ENCODE results near the gene RNF166.

The RNF166 gene

DNA sequence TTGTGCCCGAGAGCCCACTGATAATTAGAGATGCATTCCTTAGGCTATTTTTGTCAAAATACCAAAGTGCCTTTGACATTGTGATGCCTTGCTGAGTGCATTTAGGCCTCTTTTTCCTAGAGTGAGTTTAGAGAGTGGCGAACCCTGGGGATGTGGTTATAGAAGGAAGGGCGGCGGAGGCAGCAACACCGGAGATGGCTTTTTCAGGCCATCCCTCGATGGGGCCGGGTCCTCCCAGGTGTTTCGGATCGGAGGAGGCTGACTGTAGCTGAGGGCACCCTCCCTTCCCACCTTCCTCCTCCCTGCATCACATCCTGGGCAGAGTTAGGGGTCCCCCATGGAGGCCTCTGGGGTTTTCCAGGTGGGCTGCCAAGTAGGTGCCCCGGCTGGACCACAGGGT is 13.3 kb downstream of the RNF166 start:
- DNase-seq (ENCODE audit: low read depth in 2 of 2): no peak

GRCh38 chr16:88691924-88692560 is 14.2 kb downstream of the RNF166 start:
- DNase-seq (ENCODE audit: low read depth in 2 of 2): no peak

DNA sequence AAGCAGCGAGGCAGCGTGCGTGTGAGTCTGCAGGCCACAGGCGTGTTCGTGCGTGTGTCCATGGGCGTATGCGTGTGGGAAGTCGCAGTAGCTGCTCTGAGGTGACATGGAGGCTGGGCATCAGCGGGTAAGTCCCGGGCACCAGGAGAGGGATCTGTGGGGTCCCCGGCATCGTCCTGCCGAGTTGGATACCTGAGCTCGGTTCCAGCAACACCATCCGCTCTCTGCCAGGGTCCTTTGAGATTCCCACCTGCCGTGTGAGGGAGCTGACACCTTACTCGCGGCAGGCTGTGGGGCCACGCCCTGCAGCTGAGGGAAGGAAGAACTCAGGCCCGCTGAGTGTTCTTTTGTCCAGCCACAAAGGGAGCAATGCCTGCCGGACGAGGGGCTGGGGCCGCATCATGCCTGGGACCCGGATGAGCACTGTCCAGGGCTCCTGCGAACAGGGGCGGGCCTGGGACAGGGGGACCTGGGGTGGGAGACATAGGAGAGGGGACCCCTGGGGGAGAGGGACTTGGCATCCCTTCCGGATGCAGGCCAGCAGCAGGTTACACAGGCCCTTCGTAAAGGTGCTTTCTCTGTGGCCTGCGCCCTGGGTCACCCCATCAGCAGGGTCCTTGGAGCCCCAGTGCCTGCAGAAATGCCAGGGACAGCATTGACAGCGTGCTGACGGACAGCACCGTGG is 14.9 kb downstream of the RNF166 start:
- no peak for DNase-seq (ENCODE audit: low read depth in 2 of 2)

DNA sequence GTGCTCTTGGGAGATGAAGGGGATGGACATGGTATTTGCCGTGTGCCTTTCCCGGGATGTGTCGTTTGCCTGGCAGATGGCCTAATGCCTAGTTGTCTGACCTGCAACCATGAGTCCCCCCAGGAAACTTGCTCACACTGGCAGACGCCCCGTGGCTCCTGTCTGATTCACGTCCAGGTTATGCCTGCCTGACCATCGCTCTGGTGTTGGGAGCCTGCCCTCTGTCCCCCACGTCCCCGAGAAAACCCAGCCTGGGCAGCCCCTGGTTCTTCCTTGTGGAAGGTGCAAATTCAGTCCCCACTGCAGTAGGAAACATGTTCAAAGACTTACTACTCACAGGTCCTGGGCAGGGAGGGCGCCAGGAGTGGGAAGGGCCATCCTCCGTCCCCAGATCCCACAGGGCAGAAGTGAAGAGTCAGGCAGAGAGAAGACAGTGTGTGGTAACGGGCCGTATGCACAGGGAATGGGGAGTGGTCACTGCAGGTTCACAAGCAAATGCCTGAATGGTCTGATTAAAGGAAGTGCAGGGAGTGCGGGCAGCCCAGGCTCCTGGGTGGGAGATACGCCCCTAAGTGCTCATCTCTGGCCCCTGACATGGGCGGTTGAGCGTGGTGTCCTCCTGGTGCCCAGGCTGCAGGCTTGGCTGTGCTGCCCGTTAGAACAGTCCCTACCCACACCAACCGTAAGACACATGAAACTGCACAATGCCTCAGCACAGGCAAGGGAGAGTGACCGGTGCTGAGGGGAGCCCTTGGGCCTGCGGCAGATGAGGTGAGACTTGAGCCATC is 15.7 kb downstream of the RNF166 start:
- no peak for DNase-seq (ENCODE audit: low read depth in 2 of 2)

DNA sequence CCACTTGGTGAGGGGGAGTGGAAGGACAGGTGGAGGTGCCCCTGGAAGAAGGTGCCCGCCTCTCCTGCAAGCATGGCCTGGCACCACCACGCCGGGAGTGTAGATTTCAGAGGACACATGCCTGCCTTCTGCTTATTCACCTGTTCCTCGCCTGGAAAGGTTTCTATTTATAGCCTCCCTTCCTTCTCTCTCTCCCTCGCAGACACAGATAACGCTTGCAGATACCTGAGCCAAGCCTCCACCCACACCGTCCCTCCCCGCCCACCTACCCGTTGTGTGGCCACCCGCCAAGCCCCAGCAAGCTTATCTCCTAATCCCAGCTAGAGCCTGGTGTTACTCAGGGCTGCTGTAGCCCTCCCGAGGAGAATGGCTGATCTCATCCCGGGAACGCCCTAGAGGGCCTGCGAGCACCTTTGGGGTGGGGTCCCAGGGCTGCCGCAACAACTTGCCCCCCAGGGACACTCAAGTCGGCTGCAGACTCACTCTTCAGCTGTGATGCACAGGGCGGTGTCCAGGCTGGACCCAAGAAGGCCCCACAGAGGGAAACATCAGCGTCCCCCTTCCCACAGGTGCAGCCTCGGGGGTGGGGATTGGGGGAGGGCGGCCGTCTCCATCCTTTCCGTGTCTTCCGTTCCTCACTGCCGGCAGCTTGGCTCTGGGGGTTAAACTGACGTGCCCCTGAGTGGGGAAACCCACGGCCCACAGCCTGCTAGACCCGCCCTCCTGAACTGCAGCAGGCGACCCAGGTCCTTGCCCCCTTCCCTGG is 18.0 kb downstream of the RNF166 start:
- DNase-seq (ENCODE audit: low read depth in 2 of 2): no peak

DNA sequence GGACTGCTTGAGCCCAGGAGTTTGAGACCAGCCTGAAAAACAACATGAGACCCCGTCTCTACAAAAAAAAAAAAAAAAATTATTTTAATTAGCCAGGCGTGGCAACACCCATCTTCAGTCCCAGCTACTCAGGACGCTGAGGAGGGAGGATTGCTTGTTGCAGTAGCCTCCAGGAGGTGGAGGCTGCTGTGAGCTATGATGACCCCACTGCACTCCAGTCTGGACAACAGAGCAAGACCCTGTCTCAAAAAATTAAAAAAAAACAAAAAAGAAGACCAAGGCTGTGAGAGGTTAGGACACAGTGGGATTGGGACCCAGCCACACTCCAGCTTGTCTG is 18.6 kb downstream of the RNF166 start:
- DNase-seq (ENCODE audit: low read depth in 2 of 2): no peak

GRCh38 chr16:88687254-88687576 is 19.0 kb downstream of the RNF166 start:
- DNase-seq (ENCODE audit: low read depth in 2 of 2): no peak

DNA sequence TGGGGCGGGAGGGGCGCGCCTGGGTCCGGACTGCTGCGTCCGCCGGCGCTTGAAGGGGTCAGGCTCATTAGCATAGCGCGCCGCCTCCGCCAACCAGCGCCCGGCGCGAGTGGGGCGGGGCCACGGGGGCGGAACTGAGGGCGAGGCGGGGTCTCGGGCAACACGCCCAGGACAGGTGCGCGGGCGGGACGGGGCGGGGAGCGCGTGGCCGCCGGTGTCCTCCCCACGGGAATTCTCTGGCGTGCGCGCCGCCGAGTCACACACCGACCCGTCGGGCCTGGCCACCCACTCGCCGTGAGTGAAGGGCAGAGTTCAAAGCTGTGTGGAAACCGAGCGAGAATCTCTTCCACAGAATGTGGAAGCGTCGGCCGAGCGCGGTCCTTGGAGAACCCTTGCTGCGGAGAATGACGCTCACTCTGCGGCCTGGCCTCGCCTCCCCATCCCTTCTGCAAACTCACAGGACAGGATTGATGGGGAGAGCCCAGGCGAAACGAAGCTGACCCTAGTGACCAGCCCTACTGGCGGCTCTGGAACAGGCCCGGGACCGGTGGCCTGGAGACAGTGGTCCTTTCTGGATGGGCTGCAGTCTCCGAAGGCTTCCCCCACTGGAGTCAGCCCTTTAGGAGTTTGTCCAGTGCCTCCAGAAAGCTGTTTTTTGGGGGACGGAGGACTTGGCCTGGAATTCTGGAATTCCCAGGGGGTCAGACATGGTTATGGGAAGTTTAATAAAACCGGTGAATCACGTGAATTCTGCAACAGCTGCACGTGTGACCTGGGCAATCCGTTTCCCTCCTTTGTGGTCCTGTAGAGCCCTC is 19.6 kb downstream of the RNF166 start, which contains the start of gene SNAI3:
Gene SNAI3 (minus strand): TSS at position 69 of the 815 bp plus-strand sequence. CDS start 101 bp downstream, outside the sequence.
- peak; percentile 67 to 87 for DNase-seq (ENCODE audit: low read depth in 2 of 2)

DNA sequence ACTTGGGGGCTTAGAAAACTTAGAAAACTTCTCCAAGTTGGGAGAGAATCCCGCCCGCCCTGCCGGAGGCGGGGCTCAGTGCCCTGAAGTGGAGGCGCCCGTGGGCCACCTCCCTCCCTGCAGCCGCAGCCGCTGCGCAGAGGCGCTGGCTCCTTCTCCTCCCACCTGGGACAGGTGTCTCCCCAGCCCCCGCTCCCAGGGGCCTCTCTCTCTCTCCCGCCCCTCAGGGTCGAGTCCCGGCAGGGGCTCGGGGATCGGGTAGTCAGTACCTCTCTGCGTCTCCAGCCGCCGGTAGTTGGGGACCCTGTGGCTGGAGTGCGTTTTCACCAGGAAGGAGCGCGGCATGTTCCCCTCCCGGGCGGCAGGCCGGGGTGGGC is 20.2 kb downstream of the RNF166 start:
- no peak for DNase-seq (ENCODE audit: low read depth in 2 of 2)

- peak in 1 of 2 experiments; percentile 54 for DNase-seq (ENCODE audit: low read depth in 2 of 2)
These were observed 20.8 kb downstream of the RNF166 start for GRCh38 chr16:88685156-88686061.

GRCh38 chr16:88684569-88685155 is 21.5 kb downstream of the RNF166 start:
- DNase-seq (ENCODE audit: low read depth in 2 of 2): no peak

- DNase-seq (ENCODE audit: low read depth in 2 of 2): peak in 1 of 2 experiments; percentile 59
These were observed 24.3 kb downstream of the RNF166 start for GRCh38 chr16:88681709-88682451.

- no peak for DNase-seq (ENCODE audit: low read depth in 2 of 2)
These were observed 25.0 kb downstream of the RNF166 start for GRCh38 chr16:88681084-88681680.

DNA sequence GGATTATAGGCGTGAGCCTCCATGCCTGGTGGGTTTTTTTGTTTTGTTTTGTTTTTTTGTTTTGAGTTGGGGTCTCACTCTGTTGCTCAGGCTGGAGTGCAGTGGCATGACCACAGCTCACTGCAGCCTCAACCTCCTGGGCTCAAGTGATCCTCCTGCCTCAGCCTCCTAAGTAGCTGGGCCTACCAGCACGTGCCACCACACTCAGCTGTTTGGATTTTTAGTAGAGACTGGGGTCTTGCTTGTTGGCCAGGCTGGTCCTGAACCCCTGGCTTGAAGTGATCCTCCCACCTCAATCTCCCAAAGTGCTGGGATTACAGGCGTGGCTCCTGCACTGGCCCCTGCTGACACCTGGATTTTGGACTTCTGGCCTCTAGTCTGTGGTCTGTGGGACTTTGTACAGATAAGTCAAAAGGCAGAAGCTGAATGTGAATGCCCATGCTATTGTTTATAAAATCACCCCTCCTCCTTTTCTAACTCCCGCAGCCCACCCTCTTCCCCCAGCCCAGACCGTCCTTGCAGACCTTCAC is 25.6 kb downstream of the RNF166 start:
- DNase-seq (ENCODE audit: low read depth in 2 of 2): no peak

DNA sequence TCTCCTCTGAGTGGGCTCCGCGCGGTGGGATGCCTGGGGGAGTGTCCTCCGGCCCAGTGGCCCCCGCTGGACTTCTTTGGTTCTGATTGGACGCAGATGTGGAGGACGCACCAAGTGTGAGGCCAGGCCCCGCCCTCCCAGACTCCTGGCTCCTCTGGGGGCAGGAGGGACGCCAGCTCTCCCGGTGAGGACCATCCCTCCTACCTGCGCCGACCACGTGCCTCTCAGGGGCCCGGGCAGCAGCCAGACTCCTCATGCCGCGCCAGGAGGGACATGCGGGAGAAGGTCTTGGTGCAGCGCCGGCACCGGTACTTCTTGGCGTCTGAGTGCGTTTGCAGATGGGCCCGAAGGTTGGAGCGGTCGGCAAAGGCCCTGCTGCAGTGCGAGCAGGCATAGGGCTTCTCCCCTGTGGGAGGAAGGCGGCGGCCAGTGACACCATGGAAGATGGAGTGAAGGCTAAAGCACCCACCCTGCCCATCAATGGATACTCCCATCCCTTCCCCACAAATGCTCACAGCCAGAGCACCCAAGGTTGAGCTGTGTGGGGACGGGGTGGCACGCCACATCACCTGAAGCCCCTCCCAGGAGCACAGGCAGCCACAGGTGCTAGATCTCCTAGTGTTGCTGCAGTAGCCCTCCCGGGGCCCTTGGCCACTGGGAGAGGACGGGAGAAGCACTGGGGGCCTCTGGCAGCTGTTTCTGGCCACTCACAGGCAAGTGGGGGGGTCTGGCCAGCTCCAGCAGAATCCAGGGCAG is 27.8 kb downstream of the RNF166 start:
- no peak for DNase-seq (ENCODE audit: low read depth in 2 of 2)

DNA sequence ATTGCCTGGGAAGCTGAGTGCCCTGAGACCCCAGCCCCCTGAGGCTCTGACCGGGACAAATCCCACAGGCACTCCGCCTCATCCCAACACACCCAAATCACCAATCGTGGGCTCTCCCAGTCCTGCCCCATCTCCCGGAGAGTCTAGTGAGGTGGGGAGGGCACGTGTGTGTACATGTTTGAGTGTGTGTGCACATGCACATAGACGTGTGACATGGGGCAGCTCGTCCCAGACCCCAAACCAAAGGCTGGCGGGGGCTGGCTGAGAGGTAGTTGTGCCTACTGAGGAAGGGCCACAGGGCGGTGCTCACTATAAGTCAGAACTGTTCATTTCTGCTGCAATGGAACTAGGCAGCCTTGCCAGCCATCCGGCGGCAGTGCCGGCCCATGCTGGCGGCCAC is 28.5 kb downstream of the RNF166 start:
- no peak for DNase-seq (ENCODE audit: low read depth in 2 of 2)

- no peak for DNase-seq (ENCODE audit: low read depth in 2 of 2)
These were observed 29.5 kb downstream of the RNF166 start for GRCh38 chr16:88676502-88677242.
